Measurements from ENCODE around the gene TTC33. TPM values are rescaled to one million over a fixed set of nuclear protein-coding genes. Genes with fewer than 3 reads are reported as not detected.
A peak's percentile ranks its signal among the peaks of the same experiment; 100 is the strongest.

The TTC33 gene
- total and polyA plus RNA-seq, 2 of the 4 experiments (the other 2 are of a cell fraction), result 3.1 to 8.1 TPM

GRCh38 chr5:40734986-40735385 is 20.8 kb downstream of the TTC33 start:
- peak overlapping the region; percentile 21; the same call in 1 of the 2 replicates for H3K4me2 ChIP-seq (ENCODE audit: low read depth, low read length)
- dilution Hi-C loops (cut with HindIII; ENCODE audit: low sequenced_read_pairs, unreplicated experiment), result no loop called here
- H3K4ac ChIP-seq (ENCODE audit: low read depth, low read length), result peak overlapping the region; percentile 58
- peaks cover 13 to 37% of the 10 kb centered on the region in 2 experiments for H3K79me1 ChIP-seq (ENCODE audit: low read depth in 1 of 2, low read length in 2 of 2)
- peaks cover 14% of the 10 kb centered on the region for H3K4me1 ChIP-seq (ENCODE audit: control insufficient read depth, insufficient read depth, low read length)
- peak overlapping the region; percentile 80 for H2AK9ac ChIP-seq (replicated peaks; ENCODE audit: low read depth, low read length, poor library complexity)
- H3K14ac ChIP-seq (replicated peaks; ENCODE audit: low read depth, low read length), result peak overlapping the region; percentile 20; the same call in 1 of the 2 replicates
- H3K4me3 ChIP-seq (ENCODE audit: insufficient read depth, low read depth, low read length), result no peak overlapping the region
- H3K36me3 ChIP-seq (ENCODE audit: control insufficient read depth, insufficient read depth, low read length), result peaks cover 3% of the 10 kb centered on the region
- peak overlapping the region; percentile 69; the same call in 1 of the 2 replicates for H3K18ac ChIP-seq (ENCODE audit: low read depth, low read length)
- H4K8ac ChIP-seq (ENCODE audit: low read depth in 2 of 2, low read length in 2 of 2), result peak overlapping the region; percentile 26 to 75; a peak in 2 of 4 replicates
- no peaks in the 10 kb centered on the region for H3K27me3 ChIP-seq (ENCODE audit: control insufficient read depth, insufficient read depth, low read length)
- TF ChIP-seq FOS (IDR thresholded peaks at IDR 0.05; ENCODE audit: low read depth, low read length), result peak; percentile 53
- no peak for TF ChIP-seq NFE2L2 (IDR thresholded peaks at IDR 0.05; ENCODE audit: low read depth, low read length)
- no peak overlapping the region for H3K9ac ChIP-seq (ENCODE audit: low read depth, low read length)
- 0 out of 2 replicates have a peak overlapping the region, but pooled peaks have one; percentile 52 for H4K5ac ChIP-seq (ENCODE audit: low read depth, low read length)
- peak overlapping the region; percentile 29; the same call in 1 of the 2 replicates for H3K23ac ChIP-seq (ENCODE audit: low read depth, low read length)
- peak overlapping the region; percentile 69; the same call in 1 of the 3 replicates for H2BK15ac ChIP-seq (ENCODE audit: low read depth, low read length)
- H2BK120ac ChIP-seq (ENCODE audit: low read depth, low read length), result peak overlapping the region; percentile 59
- peak overlapping the region; percentile 40 for H2BK20ac ChIP-seq (ENCODE audit: low read depth, low read length)
- in situ Hi-C loops (cut with MboI; ENCODE audit: low sequenced_read_pairs), result loop anchor here (5.0 to 10.0 kb wide), 3 partner anchors 788 to 1150 kb away; no protein-coding TSS in a partner anchor
- H4K20me1 ChIP-seq (ENCODE audit: insufficient read depth, low read length), result no peaks in the 10 kb centered on the region
- peak overlapping the region; percentile 71 for H2BK5ac ChIP-seq (ENCODE audit: low read depth, low read length, poor library complexity, severe bottlenecking)
- peak overlapping the region; percentile 71 for H2AK5ac ChIP-seq (ENCODE audit: low read depth, low read length)
- ATAC-seq (ENCODE audit: low read depth) (peak; percentile 64), DNase-seq (peak; percentile 74)
- H3K9me1 ChIP-seq (ENCODE audit: insufficient read depth, low read length), result peaks cover 14% of the 10 kb centered on the region
- intact Hi-C loops (cut with micrococcal nuclease), result no loop called here
- H3K56ac ChIP-seq (ENCODE audit: extremely low read depth, insufficient read depth, low read length), result peak overlapping the region; percentile 26; the same call in 1 of the 2 replicates
- ChIA-PET POLR2A (ENCODE audit: unreplicated experiment) (no interaction called here), CTCF (interaction anchor here (0.6 to 1.8 kb wide), 5 partner anchors 10 to 1010 kb away, joined by 3 to 4 read pairs (median 3); no protein-coding TSS in a partner anchor)
- peak overlapping the region; percentile 63 for H3K27ac ChIP-seq (ENCODE audit: insufficient read depth, low read length)
- H2AFZ ChIP-seq (replicated peaks; ENCODE audit: low read length, poor library complexity), result peak overlapping the region; percentile 71
- 57% methylated on average over 1 of the region's 2 CpGs; no CpG with 5 or more reads in 1 of the 2 experiments for WGBS, 2 experiments (ENCODE audit: extremely low coverage in 2 of 2, insufficient read length in 1 of 2)
- BruUV-seq (replicated peaks), result no TSS peak
- H4K91ac ChIP-seq (ENCODE audit: insufficient read depth, low read depth, low read length), result peak overlapping the region; percentile 82
- H3K9me3 ChIP-seq (ENCODE audit: control insufficient read depth, insufficient read depth, low read length), result peaks cover 2% of the 10 kb centered on the region; the same call in 1 of the 2 replicates

All from IMR-90 (cell line).